Spleen (tissue), 11 donors: ENCODE measurements around the gene RPN1. TPM values are rescaled to one million over a fixed set of nuclear protein-coding genes. Genes with fewer than 3 reads are reported as not detected.
A peak's percentile ranks its signal among the peaks of the same experiment; 100 is the strongest.

Experiments
- DNase-seq: peaks from one replicate; pipeline ENCODE4 v3.0.0-alpha.2; 2020
- H3K27ac ChIP-seq, 8 donors: fragments of 200-600 bp; sonication (generic) in 7 of 8; 1 replicate in 4 of 8; 2 replicates in 4 of 8; pipeline versions ENCODE4 v1.5.0 to v1.8.0; 2016 to 2021; ENCODE audit warnings: inconsistent platforms in 4 of 8, mild to moderate bottlenecking in 4 of 8, moderate library complexity in 1 of 8
- H3K27me3 ChIP-seq, 7 donors: fragments of 200-600 bp; sonication (generic) in 6 of 7; replicated peaks in 1 of 7; 1 replicate in 4 of 7; 2 replicates in 3 of 7; pipeline versions ENCODE4 v1.5.0 to v1.8.0; 2016 to 2021; ENCODE audit warnings: inconsistent platforms in 3 of 7, mild to moderate bottlenecking in 1 of 7
- H3K36me3 ChIP-seq, 6 donors: fragments of 200-600 bp; sonication (generic) in 5 of 6; 1 replicate in 4 of 6; 2 replicates in 2 of 6; pipeline versions ENCODE4 v1.5.0 to v1.8.0; 2016 to 2021; ENCODE audit warnings: inconsistent platforms in 2 of 6
- H3K4me1 ChIP-seq, 6 donors: fragments of 200-600 bp; sonication (generic) in 5 of 6; 1 replicate in 3 of 6; 2 replicates in 3 of 6; pipeline versions ENCODE4 v1.5.0 to v1.8.0; 2016 to 2021; ENCODE audit warnings: inconsistent platforms in 3 of 6
- H3K4me3 ChIP-seq, 8 donors: fragments of 200-600 bp; sonication (generic) in 7 of 8; 1 replicate in 4 of 8; 2 replicates in 4 of 8; pipeline versions ENCODE4 v1.5.0 to v1.8.0; 2016 to 2021; ENCODE audit warnings: inconsistent platforms in 4 of 8, mild to moderate bottlenecking in 4 of 8, moderate library complexity in 2 of 8
- H3K9me3 ChIP-seq, 8 donors: fragments of 200-600 bp; sonication (generic) in 7 of 8; 1 replicate in 4 of 8; 2 replicates in 4 of 8; pipeline versions ENCODE4 v1.5.0 to v1.8.0; 2016 to 2021; ENCODE audit warnings: inconsistent platforms in 4 of 8
- POLR2A ChIP-seq, 3 donors: fragments of 450-650 bp; IDR thresholded peaks; one replicate each; pipeline ENCODE4 v1.5.1; 2017; ENCODE audit warnings: antibody characterized with exemption in 3 of 3, mild to moderate bottlenecking in 1 of 3
- POLR2AphosphoS5 ChIP-seq, 3 donors: sonication (generic); formaldehyde crosslinking; IDR thresholded peaks; one replicate each; pipeline ENCODE4 v1.5.1; 2017; ENCODE audit warnings: antibody characterized with exemption in 3 of 3
- WGBS, 5 donors: extraction: QIAGEN DNeasy Blood & Tissue Kit in 3 of 5; methylation state at CpG; one replicate each; pipeline versions ENCODE4 v1.1.5 to v1.1.7; 2013 to 2018; 5-methylcytosine and 5-hydroxymethylcytosine counted together
- intact Hi-C: fragments of 100-400 bp; cut with DNase I; formaldehyde crosslinking; loops from one replicate; pipeline ENCODE4 v1.15.0; 2023; ENCODE audit warnings: low total_unique reads
- polyA plus RNA-seq, 3 donors: library from polyadenylated mRNA; stranded (reverse); fragments of 200-250 nt; gene quantifications; one replicate each; pipeline ENCODE4 v1.2.1, GENCODE V29; 2013
- total RNA-seq, 7 donors: library from RNA; depleted of rRNA in 3 of 7; stranded (reverse); fragments of >200 nt in 3 of 7; fragmentation: NEBNext Ultra II Directional in 4 of 7; extraction: Animal tissue kit (Norgen Biotek cat#: 25700) in 4 of 7; gene quantifications; one replicate each; pipeline versions ENCODE4 v1.1.0 to v1.2.1, GENCODE V29; 2016 to 2021
- TF ChIP-seq, protein P1 (sequence below), 11 experiments: fragments of 200-600 bp in 7 of 11; fragments of 450-650 bp in 4 of 11; sonication (generic) in 4 of 11; IDR thresholded peaks in 8 of 11; conservative IDR thresholded peaks in 3 of 11; 1 replicate in 7 of 11; 2 replicates in 4 of 11; pipeline versions ENCODE4 v1.4.0 to v1.8.0; 2016 to 2021; ENCODE audit warnings: antibody characterized with exemption in 11 of 11, inconsistent platforms in 4 of 11, mild to moderate bottlenecking in 1 of 11
- donor health status: healthy with polysubstance abuse.
- donor health status: DM: no; HTN: no; CAD: no; lungs with moderate emphysema.
- donor health status: DM: no; HTN: no; CAD: no.
- donor health status: Bipolar disorder and iron deficiency.
- donor health status: healthy.
- donor health status: DM: no; HTN: no; CAD: no.
- donor health status: DM: yes; HTN: yes; CAD: no.

The RPN1 gene
- total and polyA plus RNA-seq, 10 donors = 44.9 to 263 (median 146) TPM

DNA sequence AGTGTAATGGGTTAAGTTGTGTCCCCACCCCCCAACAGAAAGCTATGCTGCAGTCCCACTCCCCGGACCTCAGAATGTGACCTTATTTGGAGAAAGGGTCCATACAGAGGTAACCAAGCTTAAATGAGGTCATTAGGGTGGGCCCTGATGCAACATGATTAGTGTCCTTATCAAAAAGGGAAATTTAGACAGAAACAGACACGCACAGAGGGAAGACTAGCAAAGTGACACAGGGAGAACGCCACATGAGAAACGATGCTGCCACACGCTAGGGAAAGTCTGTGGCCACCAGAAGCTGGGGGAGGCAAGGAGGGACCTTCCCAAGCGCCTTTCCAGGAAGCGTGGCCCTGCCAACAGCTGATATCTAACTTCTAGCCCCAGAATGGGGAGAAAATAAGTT is 65.4 kb downstream of the RPN1 start:
- Histone ChIP-seq H3K27me3 (peaks cover 0 to 4% (median 0%) of the 10 kb centered on the region in 7 donors), H3K4me3 (no peak overlapping the region), H3K27ac (no peak overlapping the region), H3K9me3 (peaks cover 0 to 6% (median 0%) of the 10 kb centered on the region in 8 donors), H3K4me1 (peaks cover 4 to 18% (median 7%) of the 10 kb centered on the region in 6 donors), H3K36me3 (no peaks in the 10 kb centered on the region)
- TF ChIP-seq POLR2A (IDR thresholded peaks at IDR 0.05) (no peak), POLR2AphosphoS5 (IDR thresholded peaks at IDR 0.05) (no peak)
- TF ChIP-seq, protein P1, sequence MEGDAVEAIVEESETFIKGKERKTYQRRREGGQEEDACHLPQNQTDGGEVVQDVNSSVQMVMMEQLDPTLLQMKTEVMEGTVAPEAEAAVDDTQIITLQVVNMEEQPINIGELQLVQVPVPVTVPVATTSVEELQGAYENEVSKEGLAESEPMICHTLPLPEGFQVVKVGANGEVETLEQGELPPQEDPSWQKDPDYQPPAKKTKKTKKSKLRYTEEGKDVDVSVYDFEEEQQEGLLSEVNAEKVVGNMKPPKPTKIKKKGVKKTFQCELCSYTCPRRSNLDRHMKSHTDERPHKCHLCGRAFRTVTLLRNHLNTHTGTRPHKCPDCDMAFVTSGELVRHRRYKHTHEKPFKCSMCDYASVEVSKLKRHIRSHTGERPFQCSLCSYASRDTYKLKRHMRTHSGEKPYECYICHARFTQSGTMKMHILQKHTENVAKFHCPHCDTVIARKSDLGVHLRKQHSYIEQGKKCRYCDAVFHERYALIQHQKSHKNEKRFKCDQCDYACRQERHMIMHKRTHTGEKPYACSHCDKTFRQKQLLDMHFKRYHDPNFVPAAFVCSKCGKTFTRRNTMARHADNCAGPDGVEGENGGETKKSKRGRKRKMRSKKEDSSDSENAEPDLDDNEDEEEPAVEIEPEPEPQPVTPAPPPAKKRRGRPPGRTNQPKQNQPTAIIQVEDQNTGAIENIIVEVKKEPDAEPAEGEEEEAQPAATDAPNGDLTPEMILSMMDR (IDR thresholded peaks at IDR 0.05 in 8 of 11, conservative IDR thresholded peaks at IDR 0.05 in 3 of 11) = no peak
- WGBS, 5 donors = 51 to 77% (median 59%) methylated on average over 7 of the region's 7 CpGs
- DNase-seq = no peak
- intact Hi-C loops = loop anchor here (10.0 kb wide), 1 partner anchor 160 kb away; no protein-coding TSS in a partner anchor

DNA sequence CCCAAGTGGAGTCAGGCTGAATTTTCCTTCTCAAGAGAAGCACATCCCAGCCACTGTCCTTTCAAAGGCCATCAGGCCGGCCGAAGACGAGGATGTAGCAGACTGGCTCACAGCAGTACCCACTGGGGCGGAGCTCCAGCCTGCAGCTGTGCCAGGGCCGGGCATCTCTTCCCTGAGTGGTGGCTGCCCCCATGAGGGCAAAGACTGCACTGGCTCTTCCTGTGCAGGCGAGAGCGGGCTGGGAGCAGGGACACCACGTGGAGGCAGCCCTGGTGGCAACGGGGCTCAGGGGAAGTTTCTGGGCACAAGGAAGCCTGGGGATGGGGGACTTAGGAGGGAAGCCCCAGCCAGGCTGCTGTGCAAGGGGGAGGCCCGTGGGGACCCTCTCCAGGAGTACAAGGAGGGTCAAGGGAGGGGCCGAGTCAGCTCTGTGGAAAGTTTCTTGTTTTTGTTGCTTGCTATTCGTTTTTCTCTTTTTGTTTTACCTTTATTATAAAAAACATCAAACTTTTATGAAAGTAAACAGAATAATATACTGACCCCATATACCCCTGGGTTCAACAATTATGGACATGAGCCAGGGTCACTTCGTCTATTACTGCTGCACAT is 66.1 kb downstream of the RPN1 start:
- intact Hi-C loops = loop anchor here (10.0 kb wide), 1 partner anchor 160 kb away; no protein-coding TSS in a partner anchor
- Histone ChIP-seq H3K27me3 (peaks cover 0 to 4% (median 0%) of the 10 kb centered on the region in 7 donors), H3K4me3 (no peak overlapping the region), H3K4me1 (peaks cover 4 to 18% (median 7%) of the 10 kb centered on the region in 6 donors), H3K27ac (no peak overlapping the region), H3K36me3 (no peaks in the 10 kb centered on the region), H3K9me3 (peaks cover 0 to 6% (median 4%) of the 10 kb centered on the region in 8 donors)
- TF ChIP-seq POLR2A (IDR thresholded peaks at IDR 0.05) = no peak
- TF ChIP-seq, protein P1 (IDR thresholded peaks at IDR 0.05 in 8 of 11, conservative IDR thresholded peaks at IDR 0.05 in 3 of 11) = peak; percentile 44 to 93 (median 76)
- peak; percentile 64 to 81 (median 76) for TF ChIP-seq POLR2AphosphoS5 (IDR thresholded peaks at IDR 0.05)
- peak; percentile 89 for DNase-seq
- 15 to 21% (median 18%) methylated on average over 10 to 13 of the region's 13 CpGs for WGBS, 5 donors

DNA sequence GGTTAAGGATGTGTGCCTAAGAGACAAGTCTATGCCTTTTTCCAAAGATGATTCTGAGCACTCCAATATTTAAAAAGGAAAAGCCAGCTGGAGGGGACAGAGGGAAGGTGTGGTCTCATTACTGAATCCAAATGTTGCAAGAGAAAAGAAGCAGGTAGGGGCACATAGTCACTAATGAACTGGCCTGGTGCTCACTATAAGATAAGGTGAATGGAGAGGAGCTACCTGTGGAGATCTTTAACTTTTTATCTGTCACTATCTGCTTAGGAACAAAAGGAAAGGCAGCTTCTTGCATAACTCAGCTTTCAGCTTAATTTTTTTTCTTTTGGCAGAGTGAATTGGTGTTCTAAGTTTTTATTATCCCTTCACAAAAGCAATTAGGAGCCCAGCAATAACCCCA is 69.1 kb downstream of the RPN1 start:
- Histone ChIP-seq H3K4me3 (no peak overlapping the region), H3K27ac (no peak overlapping the region), H3K27me3 (peaks cover 0 to 6% (median 0%) of the 10 kb centered on the region in 7 donors), H3K9me3 (peaks cover 0 to 6% (median 4%) of the 10 kb centered on the region in 8 donors), H3K36me3 (no peaks in the 10 kb centered on the region), H3K4me1 (peaks cover 4 to 11% (median 7%) of the 10 kb centered on the region in 6 donors)
- TF ChIP-seq POLR2A (IDR thresholded peaks at IDR 0.05) = no peak
- no peak for DNase-seq
- intact Hi-C loops = loop anchor here (10.0 kb wide), 1 partner anchor 157 kb away; no protein-coding TSS in a partner anchor

DNA sequence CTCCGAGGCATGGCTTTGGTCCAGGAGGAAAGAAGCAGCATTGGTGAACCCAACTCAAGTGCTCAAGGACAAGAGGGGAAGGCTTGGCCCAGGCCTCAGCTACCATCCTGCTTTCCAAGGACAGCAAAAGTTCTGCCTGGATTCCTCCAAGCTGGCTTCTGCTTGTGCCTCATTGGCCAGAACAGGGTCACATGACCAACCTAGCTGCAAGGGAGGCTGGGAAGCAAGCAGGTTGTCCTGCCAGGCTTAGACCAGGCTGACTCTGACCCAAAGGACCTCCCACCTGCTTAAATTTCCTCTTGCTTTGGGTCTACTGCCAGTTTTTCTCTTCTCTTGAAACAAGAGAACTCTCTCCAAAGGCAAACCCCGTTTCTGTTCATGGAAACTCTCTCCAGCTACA is 70.7 kb downstream of the RPN1 start:
- peaks cover 4 to 9% (median 7%) of the 10 kb centered on the region in 6 donors for H3K4me1 ChIP-seq
- no peak overlapping the region for H3K27ac ChIP-seq
- H3K36me3 ChIP-seq = no peaks in the 10 kb centered on the region
- no peak overlapping the region for H3K4me3 ChIP-seq
- intact Hi-C loops = loop anchor here (10.0 kb wide), 1 partner anchor 155 kb away; no protein-coding TSS in a partner anchor
- TF ChIP-seq, protein P1 (IDR thresholded peaks at IDR 0.05 in 8 of 11, conservative IDR thresholded peaks at IDR 0.05 in 3 of 11) = no peak
- no peak for TF ChIP-seq POLR2A (IDR thresholded peaks at IDR 0.05)
- TF ChIP-seq POLR2AphosphoS5 (IDR thresholded peaks at IDR 0.05) = no peak
- 76 to 93% (median 85%) methylated on average over 2 of the region's 2 CpGs for WGBS, 5 donors
- no peak for DNase-seq
- peaks cover 0 to 17% (median 0%) of the 10 kb centered on the region in 7 donors for H3K27me3 ChIP-seq
- peaks cover 0 to 6% (median 4%) of the 10 kb centered on the region in 8 donors for H3K9me3 ChIP-seq
